ENCODE data around the gene ANAPC4.
"Not testable (repeated sequence)": the region's sequence is repeated elsewhere in the genome, so short reads cannot be mapped to it uniquely, and the experiment has no call there.

ANAPC4 gene, protein sequence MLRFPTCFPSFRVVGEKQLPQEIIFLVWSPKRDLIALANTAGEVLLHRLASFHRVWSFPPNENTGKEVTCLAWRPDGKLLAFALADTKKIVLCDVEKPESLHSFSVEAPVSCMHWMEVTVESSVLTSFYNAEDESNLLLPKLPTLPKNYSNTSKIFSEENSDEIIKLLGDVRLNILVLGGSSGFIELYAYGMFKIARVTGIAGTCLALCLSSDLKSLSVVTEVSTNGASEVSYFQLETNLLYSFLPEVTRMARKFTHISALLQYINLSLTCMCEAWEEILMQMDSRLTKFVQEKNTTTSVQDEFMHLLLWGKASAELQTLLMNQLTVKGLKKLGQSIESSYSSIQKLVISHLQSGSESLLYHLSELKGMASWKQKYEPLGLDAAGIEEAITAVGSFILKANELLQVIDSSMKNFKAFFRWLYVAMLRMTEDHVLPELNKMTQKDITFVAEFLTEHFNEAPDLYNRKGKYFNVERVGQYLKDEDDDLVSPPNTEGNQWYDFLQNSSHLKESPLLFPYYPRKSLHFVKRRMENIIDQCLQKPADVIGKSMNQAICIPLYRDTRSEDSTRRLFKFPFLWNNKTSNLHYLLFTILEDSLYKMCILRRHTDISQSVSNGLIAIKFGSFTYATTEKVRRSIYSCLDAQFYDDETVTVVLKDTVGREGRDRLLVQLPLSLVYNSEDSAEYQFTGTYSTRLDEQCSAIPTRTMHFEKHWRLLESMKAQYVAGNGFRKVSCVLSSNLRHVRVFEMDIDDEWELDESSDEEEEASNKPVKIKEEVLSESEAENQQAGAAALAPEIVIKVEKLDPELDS

DNA sequence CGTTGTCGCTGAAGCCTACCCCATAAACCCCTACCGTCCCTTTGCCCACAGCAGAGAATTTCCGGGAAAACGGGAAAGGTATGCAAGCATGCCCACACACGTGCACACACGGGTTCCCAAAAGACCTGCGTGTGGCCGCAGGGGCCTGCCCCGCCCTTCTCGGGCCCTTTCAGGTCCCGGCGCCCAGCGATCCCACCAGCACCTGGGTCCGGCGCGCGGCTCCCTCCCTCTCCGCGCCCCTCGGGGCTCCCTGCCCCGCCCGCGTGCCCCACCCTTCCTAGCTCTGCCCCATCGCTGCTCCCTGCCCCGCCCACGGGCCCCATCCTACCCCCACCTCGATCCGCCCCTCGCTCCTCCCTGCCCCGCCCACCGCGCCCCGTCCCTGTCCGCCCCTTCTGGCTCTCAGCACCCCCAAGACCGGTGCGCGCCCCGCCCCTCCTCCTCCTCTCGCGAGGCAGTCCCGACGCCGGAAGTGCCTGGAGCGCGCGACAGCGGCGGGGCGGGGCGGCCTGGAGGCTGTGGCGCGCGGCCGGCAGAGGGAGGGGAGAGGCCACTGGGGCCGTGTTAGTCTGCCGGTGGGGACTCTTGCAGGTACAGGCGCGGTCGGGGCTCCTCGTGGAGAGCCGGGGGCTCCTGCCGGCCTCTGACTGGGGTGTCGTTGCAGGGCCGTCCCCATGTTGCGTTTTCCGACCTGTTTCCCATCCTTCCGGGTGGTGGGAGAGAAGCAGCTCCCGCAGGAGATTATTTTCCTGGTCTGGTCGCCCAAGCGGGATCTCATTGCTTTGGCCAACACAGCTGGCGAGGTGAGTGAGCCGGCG, at the start of gene ANAPC4:
Gene ANAPC4, plus strand, starts transcription at position 510 of the 818 bp plus-strand sequence. Its CDS starts 165 bp downstream, at position 675.
- in situ Hi-C loops (cut with HindIII; ENCODE audit: low sequenced_read_pairs) = no loop called here

DNA sequence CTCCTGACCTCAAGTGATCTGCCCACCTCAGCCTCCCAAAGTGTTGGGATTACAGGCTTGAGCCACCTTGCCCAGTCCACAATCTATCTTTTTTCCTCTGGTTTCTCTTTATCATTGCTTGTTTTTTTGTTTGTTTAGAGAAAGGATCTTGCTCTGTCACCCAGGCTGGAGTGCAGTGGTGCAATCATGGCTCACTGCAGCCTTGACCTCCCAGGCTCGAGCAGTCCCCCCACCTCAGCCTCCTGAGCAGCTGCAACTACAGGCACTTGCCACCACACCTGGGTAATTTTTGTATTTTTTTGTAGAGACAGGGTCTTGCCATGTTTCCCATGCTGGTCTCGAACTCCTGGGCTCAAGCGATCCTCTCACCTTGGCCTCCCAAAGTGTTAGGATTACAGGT, 48.6 kb upstream of the ANAPC4 start:
- in situ Hi-C loops (cut with HindIII; ENCODE audit: low sequenced_read_pairs) = not testable (repeated sequence)

DNA sequence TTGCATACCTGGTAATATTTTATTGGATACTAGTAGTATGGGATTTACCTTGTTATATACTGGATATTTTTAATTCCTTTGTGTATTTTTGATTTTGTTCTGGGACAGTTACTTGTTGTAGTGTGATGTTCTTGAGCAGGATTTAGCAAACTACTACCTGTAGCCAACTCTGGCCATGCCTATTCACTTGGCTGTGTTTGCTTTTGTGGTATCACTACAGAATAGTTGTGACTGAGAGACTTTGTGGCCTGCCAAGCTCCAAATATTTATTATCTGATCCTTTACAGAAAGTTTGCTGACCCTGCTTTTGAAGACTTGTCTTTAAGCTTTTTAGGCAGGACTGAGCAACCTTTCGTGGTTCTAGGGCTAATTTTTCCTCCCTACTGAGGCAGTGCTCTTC, 46.7 kb upstream of the ANAPC4 start:
- in situ Hi-C loops (cut with HindIII; ENCODE audit: low sequenced_read_pairs) = no loop called here

DNA sequence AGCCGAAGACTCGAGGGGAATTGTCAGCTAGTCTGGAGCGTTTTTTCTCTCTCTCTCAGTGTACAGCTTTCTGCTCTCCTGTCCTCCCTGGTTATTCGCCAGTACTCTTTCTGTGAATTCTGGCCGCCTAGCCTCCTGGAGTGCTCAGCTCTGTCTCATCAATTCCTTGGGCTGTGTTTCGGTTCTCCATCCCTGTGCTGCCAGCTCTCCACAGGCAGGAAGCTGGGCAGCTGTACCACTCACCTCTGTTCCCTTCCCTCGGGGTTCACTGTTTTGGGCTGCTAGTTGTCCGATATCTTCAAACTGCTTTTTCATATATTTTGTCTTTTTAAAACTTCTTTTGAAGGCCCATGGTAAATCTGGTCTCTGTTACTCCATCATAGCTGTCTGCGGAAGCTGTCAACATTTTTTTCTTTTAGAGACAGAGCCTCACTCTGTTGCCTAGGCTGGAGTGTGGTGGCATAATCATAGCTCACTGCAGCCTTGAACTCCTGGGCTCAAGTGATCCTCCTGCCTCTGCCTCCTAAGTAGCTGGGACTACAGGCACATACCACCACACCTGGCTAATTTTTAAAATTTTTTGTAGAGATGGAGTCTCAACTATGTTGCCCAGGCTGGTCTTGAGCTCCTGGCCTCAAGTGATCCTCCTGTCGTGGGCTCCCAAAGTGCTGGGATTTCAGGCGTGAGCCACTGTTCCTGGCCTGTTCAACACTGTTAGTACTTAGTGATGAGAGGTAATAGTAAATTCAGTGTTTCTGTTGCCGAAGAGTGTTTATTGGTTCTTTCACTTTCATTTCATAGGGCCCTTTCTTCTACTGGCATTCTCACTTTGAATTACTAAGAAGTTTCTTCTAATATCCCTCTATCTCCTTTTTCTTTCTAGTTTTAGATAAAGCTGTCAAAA, 45.9 kb upstream of the ANAPC4 start:
- in situ Hi-C loops (cut with HindIII; ENCODE audit: low sequenced_read_pairs) = no loop called here

DNA sequence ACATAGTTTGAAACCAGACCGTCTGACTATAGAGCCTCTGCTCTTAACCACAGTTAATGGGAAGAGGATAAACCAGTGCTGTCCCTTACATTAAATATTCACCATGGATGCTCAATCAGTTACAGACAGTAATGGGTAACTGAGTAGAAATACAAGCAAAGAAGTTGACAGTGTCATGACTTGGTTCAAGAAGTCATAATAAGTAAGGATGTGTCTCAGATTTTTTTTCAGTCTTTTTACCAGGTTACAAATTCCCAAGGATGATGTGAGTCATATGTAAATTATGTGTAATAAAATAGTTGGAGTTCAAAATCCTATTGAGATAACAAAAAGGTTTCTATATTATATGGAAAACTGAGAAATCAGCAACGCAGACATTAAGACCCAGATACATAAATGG, 33.4 kb upstream of the ANAPC4 start:
- in situ Hi-C loops (cut with HindIII; ENCODE audit: low sequenced_read_pairs) = no loop called here

DNA sequence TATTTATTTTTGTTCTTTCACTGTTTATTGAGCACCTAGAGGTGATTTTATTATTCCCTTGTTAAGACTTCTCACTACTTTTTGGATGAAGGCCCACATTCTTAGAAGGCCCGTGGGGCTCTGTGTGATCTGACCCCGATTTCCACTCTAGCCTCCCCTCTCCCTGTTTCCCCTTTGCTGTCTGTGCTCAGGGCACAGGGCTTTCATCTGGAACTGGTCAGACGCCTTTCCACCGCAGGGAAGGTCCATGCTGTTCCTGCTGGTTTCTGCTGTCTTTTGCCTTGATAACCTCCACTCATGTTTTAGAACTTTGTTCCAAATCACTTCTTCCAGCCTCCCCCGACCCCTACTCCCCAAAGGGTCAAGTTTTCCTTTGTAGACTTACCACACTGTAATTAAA, 31.3 kb upstream of the ANAPC4 start:
- in situ Hi-C loops (cut with HindIII; ENCODE audit: low sequenced_read_pairs) = no loop called here

DNA sequence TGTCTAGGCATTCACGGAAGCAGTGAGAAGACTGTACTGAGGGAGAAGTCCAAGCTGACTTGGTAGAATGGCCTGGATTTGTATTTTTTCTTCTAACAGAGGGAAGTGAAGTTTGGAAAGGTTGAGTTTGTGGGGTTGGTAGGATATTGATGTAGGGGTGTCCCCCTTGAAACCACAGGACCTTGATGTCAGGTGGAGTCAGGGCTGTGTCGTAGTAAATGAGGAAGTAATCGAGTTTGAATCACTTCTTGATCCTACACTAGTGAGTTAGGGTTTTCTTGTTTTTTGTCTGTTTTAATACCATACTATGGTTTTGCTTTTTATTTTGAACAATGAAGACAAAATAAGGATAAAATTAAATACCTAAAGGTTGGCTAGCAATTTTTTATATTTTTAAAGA, 30.1 kb upstream of the ANAPC4 start:
- in situ Hi-C loops (cut with HindIII; ENCODE audit: low sequenced_read_pairs) = no loop called here

DNA sequence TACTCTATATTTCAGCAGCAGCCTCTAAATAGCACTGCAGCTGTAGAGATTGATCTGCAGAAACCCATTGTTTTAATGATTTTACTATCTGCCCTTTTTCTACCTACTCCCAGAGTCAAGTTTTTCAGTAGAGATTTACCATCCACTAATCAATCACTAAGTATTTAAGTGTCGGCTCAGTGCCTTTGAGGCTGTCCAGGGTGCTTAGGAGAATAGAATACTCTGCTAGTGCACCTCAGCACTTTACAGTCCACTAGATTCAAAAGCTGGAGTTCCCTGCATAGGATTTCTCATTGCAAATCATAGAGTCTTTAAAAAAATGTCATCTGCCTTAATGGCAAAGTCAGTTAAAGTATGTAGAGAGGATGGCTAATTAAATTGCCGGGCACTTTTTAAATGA, 29.6 kb upstream of the ANAPC4 start:
- in situ Hi-C loops (cut with HindIII; ENCODE audit: low sequenced_read_pairs) = no loop called here

DNA sequence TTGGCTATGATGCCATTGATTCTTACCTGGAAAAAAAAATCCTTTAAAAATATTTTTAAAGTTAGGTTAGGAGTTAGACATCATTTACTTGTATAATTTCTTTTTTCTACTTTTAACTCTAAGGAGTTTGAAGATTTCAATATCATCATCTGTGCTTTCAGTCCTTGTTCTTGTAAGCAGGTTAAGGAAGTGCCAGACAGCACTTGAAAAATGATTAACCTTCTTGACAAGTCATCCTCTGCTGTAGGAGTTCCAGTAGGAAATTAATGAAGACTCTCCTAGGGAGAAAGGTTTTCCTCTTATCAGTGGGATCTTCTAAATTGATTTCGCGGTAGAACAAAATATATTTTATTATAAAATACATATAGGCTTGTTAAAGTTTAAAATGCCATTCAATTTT, 29.1 kb upstream of the ANAPC4 start:
- in situ Hi-C loops (cut with HindIII; ENCODE audit: low sequenced_read_pairs) = no loop called here

DNA sequence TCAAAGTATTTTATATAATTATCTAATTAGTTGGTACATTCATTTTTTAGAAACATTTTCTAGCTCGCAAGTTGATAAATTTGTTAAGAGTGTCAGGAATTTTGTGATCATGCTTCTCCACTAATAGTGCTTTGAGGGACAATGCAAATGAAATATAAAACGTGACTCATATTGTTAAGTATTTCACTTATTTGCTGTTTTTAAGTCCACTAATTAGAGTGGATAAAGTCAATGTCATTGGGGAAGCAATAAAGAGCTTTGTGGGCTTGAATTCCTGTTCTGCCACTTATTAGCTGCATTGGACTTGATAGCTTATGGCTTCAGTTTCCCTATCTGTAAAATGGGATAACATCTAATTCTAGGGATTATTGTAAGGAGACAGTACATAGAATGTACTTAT, 26.5 kb upstream of the ANAPC4 start:
- in situ Hi-C loops (cut with HindIII; ENCODE audit: low sequenced_read_pairs) = no loop called here

DNA sequence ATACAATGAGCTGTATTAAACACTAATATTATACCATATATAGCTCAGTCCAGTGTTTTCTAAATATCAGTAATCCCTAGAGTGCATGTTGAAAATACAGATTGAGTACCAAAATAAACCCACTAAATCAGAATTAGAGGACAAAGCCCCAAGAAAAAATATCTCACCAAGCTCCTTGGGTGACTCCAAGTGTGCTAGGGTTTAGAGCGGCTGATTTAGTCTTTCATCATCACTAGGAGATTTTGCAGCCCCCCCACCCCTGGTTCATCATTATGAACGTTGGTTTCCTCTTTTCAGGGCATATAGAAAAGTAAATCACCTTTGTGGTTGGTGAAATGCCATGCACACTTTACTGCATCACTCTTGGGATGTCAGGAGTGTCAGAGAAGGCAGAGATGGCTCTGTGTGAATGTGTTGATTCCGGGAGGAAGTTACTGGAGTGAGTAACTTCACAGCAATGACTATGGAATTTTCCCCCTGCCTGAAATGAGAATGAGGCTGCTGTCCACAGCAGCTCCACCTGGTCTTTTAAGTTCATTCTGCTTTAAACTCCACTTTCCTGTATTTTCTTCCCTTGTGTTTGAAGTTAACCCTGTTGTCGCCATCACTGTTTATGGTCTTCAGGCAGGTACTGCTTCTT, 25.2 kb upstream of the ANAPC4 start:
- in situ Hi-C loops (cut with HindIII; ENCODE audit: low sequenced_read_pairs) = no loop called here

DNA sequence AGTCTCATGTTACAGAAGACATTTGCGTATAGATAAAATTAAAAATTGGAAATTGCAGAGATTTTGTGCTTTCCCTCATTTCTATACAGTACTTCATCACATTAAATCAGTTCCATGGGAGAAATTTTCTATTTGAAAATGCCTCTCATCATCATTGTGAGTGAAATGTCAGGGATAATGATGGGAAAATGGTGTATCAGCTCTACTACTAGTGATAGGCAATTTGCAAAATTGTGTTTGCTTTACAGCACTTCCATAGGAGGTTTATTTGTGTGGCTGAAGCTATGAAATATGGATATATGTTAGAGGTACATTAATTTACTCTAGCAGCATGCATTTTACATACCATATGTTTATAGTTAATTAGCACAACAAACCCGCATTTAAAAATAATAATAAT, 21.0 kb upstream of the ANAPC4 start:
- in situ Hi-C loops (cut with HindIII; ENCODE audit: low sequenced_read_pairs) = no loop called here

DNA sequence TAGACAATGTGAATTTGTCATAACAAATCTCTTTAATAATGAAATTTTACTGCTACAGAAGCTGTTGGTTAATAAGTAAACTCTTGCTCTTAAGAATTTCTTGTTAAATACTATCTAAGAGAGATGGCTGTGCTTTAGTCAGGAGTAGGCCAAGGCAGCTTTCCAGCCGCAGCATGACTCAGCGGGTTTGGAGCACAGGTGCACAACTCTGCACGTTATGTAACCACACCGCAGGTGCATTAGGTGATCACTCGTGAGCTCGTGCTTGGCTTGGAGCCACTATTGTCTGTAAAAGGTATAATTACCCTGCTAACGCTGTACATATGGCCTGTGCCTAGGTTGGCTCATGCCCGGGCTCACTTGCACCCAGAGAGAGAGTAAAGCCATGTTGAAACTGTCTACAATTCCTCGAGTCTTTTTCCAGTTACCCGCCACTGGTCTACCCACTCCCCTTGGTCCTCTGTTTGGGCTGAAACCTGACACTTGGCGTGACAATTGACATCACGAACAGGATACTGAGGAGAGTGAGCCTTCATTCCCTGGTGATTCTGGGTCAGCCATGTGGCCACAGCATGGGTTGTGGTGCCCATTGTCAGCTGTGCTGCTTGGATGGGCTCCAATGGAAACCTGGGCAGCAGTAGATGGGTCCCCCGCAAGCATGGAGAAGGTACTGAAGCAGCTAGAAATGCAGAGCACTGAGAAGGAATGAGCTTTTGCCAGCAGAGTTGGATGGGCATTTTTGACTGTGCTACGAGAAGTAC, 18.4 kb upstream of the ANAPC4 start:
- in situ Hi-C loops (cut with HindIII; ENCODE audit: low sequenced_read_pairs) = no loop called here

DNA sequence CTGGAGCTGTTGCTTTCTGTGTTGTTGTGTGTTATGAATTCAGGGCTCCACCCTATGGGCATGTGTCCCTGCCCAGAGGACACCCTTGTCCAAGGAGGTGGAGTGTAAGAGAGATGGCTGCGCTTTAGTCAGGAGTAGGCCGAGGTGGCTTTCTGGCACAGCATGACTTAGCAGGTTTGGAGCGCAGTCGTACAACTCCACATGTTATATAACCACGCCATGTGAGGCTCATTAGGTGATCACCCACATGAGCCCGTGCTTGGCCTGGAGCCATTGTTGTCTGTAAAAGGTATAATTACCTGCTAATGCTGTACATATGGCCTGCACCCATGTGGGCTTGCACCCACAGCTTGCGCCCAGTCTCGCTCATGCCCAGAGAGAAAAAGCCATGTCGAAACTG, 15.8 kb upstream of the ANAPC4 start:
- in situ Hi-C loops (cut with HindIII; ENCODE audit: low sequenced_read_pairs) = no loop called here

DNA sequence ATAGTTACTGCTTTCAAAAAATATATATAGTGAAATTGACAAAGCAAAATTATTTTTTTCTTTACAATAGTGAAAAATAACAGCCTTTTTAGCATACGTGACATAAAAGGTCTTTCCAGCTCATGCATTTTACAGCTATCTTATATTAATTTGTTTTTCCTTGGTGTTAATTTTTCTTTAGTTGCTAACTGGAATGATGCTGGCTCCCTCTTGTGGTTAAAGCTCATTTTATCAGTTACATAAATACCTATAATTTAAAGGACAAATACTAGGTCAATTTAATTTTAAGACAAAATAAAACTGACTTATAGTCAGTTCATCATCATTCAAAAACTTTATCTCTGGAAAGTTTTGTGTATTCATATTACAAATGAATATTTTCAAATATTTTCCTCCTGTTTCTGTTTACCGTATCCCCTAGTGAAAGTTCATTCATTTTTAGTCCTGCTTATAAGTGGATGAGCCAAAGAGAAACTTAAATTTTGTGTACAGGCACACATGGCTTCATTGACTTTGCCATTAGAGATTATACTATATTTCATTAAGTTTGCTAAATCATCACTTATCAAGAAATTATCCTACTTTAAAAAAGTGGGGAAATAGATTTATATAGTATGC, 9.9 kb upstream of the ANAPC4 start:
- in situ Hi-C loops (cut with HindIII; ENCODE audit: low sequenced_read_pairs) = no loop called here

DNA sequence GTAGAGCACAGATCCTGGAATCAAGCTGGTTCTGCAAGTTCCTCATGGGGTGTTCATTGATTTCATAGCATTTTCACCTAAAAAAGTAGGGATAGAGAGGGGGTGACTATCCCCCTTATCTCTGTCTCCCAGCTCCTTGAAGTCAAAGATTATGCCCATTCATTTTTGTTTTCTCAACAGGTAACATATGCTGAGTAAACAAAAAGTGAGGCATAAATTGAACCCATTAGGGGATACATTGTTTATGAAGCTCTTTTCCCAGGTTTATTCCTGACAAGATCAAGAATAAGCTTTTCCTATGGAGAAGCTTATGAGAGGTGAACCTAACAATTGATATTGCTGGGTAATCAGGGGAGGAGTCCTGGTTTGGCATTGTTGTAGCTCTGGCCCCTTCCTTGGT, 9.2 kb upstream of the ANAPC4 start:
- in situ Hi-C loops (cut with HindIII; ENCODE audit: low sequenced_read_pairs) = no loop called here

DNA sequence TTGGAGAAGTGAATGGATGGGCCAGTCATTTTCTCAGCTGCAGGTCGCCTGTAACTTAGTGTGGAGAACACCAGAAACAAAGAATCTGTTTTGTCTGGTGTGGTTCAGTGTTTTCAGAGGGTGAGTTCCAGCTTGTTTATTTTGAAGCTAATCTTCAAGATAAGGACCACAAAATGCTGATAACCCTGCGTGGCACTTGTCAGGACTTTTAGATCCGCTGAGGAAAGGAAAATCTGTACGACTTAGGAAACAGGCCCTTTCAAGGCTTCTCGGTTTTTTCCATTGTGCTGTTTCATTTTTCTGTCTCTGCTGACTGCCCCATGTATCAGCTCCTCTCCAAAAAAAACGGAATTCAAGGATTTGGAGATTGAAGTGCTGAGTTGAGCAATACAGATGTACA, 8.7 kb upstream of the ANAPC4 start:
- in situ Hi-C loops (cut with HindIII; ENCODE audit: low sequenced_read_pairs) = no loop called here

DNA sequence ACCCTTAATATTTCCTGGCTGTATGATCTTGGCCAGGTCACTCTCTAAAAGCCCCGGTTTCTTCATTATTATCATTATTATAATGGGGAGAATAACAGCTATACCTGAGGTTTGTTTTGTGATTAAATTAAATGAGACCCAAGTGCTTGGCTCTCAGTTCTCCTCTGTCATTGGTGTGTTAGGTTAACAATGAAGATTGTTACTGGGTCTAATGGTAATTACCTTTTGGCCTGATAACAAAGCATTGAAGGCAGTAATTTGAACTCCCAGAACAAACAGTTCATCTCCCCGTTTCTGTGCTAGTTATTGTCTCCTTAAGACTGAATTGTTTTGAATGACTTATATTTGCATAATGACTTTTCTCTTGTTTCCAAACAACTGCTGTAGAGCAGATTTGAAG, 6.8 kb upstream of the ANAPC4 start:
- in situ Hi-C loops (cut with HindIII; ENCODE audit: low sequenced_read_pairs) = no loop called here

DNA sequence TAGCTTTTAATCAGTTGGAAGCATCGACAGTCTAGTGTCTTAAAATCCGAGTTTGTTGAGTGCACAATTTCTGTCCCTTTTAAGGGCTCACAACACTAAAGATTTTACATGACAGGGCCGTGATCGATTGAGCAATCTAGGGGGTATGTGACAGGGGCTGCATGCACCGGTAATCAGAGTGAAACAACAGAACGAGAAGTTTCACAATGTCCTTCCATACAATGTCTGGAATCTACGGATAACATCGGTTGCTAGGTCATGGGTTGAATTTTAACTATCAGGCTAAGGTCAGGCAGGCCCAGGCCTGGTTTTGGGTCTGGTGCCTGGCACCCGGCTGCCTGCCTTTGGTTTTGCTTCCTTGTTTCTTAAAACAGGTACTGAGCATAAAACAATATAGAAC, 4.5 kb upstream of the ANAPC4 start:
- in situ Hi-C loops (cut with HindIII; ENCODE audit: low sequenced_read_pairs) = not testable (repeated sequence)
